GM10248 (cell line): ENCODE data around the gene ANXA5.

Experiments used
- CTCF ChIA-PET: fragments of 300-600 bp; sonication (Branson Sonifier 250); formaldehyde crosslinking; extraction: SDS; loops from one replicate; lab custom pipeline; 2021; ENCODE audit warnings: antibody characterized with exemption; lab: Yijun Ruan, JAX
- POLR2A ChIA-PET: fragments of 350-650 bp; sonication (Branson Sonifier 250); formaldehyde crosslinking; extraction: SDS; loops from one replicate; lab custom pipeline; 2020; ENCODE audit warnings: antibody characterized with exemption; lab: Yijun Ruan, JAX
- DNase-seq: peaks from one replicate; pipeline ENCODE4 v3.0.0; 2012; ENCODE audit errors: extremely low spot score
- CTCF ChIP-seq: IDR thresholded peaks from 2 replicates; pipeline ENCODE4 v1.5.1; 2012; ENCODE audit warnings: mild to moderate bottlenecking, low read depth; ENCODE audit errors: extremely low read depth, missing control alignments, control extremely low read depth

The ANXA5 gene

GRCh38 chr4:121728798-121729226 is 32.0 kb upstream of the ANXA5 start:
- TF ChIP-seq CTCF: no peak
- no peak for DNase-seq
- ChIA-PET POLR2A (no interaction called here), CTCF (interaction anchor here (0.9 to 5.4 kb wide), 3 partner anchors 8 to 358 kb away, joined by 3 to 21 read pairs (median 4); no protein-coding TSS in a partner anchor)

GRCh38 chr4:121728066-121728465 is 31.3 kb upstream of the ANXA5 start:
- DNase-seq: no peak
- ChIA-PET POLR2A (no interaction called here), CTCF (interaction anchor here (0.8 to 5.4 kb wide), 5 partner anchors 8 to 357 kb away, joined by 3 to 21 read pairs (median 3); no protein-coding TSS in a partner anchor)
- TF ChIP-seq CTCF: no peak

GRCh38 chr4:121726642-121727268 is 30.0 kb upstream of the ANXA5 start:
- ChIA-PET POLR2A (no interaction called here), CTCF (interaction anchor here (1.4 to 5.4 kb wide), 7 partner anchors 10 to 49 kb away, joined by 3 to 21 read pairs (median 5); partner anchors contain the start of gene ANXA5)
- peak; percentile 64 for DNase-seq
- TF ChIP-seq CTCF: peak; percentile 70

GRCh38 chr4:121724671-121725070 is 27.9 kb upstream of the ANXA5 start:
- CTCF ChIA-PET: interaction anchor here (0.7 to 5.4 kb wide), 12 partner anchors 9 to 262 kb away, joined by 3 to 21 read pairs (median 4); no protein-coding TSS in a partner anchor
- TF ChIP-seq CTCF: no peak
- POLR2A ChIA-PET: no interaction called here
- DNase-seq: no peak

GRCh38 chr4:121721700-121722099 is 24.9 kb upstream of the ANXA5 start:
- ChIA-PET POLR2A (no interaction called here), CTCF (interaction anchor here (0.7 to 1.7 kb wide), 4 partner anchors 10 to 350 kb away, joined by 3 to 6 read pairs (median 5); no protein-coding TSS in a partner anchor)
- DNase-seq: no peak
- TF ChIP-seq CTCF: no peak

- no peak for TF ChIP-seq CTCF
- CTCF ChIA-PET: no interaction called here
- POLR2A ChIA-PET: no interaction called here
- DNase-seq: no peak
These were observed 23.3 kb upstream of the ANXA5 start for GRCh38 chr4:121720109-121720508.
